ENCODE results near the gene FOXK2.

DNA sequence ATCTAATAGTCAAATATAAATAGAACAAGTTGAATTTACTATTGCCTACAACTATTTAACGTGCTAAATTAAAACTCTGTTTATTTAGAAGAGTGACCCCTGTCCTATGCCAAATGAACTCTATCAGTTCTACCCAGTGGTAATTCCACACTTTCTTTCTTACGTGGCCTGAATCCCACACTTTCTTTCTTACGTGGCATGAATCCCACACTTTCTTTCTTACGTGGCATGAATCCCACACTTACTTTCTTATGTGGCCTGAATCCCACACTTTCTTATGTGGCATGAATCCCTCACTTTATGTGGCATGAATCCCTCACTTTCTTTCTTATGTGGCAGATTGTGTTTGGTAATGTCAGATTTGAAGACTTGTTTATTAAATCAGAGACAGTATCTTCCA lies 6.2 kb downstream of the FOXK2 start:
- TF ChIP-seq POLR2A (IDR thresholded peaks at IDR 0.05; ENCODE audit: low read length) (no peak), GATA1 (IDR thresholded peaks at IDR 0.05; ENCODE audit: low read depth, low read length) (no peak)

Data from erythroblast (primary cell).